Loucy (cell line): ENCODE measurements around the gene AP1AR.

Experiments
- CTCF ChIP-seq: fragments of 200-600 bp; sonication (generic); conservative IDR thresholded peaks from 2 replicates; pipeline ENCODE4 v1.5.1; 2014; ENCODE audit warnings: mild to moderate bottlenecking, antibody characterized with exemption, low read length
- EZH2phosphoT487 ChIP-seq: fragments of 200-600 bp; IDR thresholded peaks from 2 replicates; pipeline ENCODE4 v1.6.1; 2018; ENCODE audit warnings: antibody characterized with exemption, mild to moderate bottlenecking, moderate library complexity, borderline replicate concordance

GRCh38 chr4:112316360-112316759 lies 84.8 kb downstream of the AP1AR start:
- TF ChIP-seq EZH2phosphoT487 (no peak), CTCF (no peak)
